ENCODE data around the gene CCDC87. TPM values are rescaled to one million over a fixed set of nuclear protein-coding genes. Genes with fewer than 3 reads are reported as not detected.
A peak's percentile ranks its signal among the peaks of the same experiment; 100 is the strongest.

CCDC87 gene
- total RNA-seq, 1 experiment from 2014 or later, result 2.0 TPM

- Histone ChIP-seq H3K27ac (ENCODE audit: low read length) (no peak overlapping the region), H3K9me3 (ENCODE audit: control insufficient read depth, insufficient read depth, low read depth, low read length) (no peaks in the 10 kb centered on the region), H3K4me3 (ENCODE audit: low read depth in 2 of 2, low read length in 2 of 2) (no peak overlapping the region), H3K36me3 (ENCODE audit: control insufficient read depth, insufficient read depth, low read length) (no peaks in the 10 kb centered on the region), H3K27me3 (ENCODE audit: control insufficient read depth, insufficient read depth, low read length) (no peaks in the 10 kb centered on the region; the same call in 1 of the 2 replicates), H3K4me1 (ENCODE audit: control insufficient read depth, insufficient read depth, low read length) (no peaks in the 10 kb centered on the region)
- CTCF ChIA-PET, result no interaction called here
- BruUV-seq (replicated peaks), result TSS peak; percentile 74
- TF ChIP-seq, protein P1, sequence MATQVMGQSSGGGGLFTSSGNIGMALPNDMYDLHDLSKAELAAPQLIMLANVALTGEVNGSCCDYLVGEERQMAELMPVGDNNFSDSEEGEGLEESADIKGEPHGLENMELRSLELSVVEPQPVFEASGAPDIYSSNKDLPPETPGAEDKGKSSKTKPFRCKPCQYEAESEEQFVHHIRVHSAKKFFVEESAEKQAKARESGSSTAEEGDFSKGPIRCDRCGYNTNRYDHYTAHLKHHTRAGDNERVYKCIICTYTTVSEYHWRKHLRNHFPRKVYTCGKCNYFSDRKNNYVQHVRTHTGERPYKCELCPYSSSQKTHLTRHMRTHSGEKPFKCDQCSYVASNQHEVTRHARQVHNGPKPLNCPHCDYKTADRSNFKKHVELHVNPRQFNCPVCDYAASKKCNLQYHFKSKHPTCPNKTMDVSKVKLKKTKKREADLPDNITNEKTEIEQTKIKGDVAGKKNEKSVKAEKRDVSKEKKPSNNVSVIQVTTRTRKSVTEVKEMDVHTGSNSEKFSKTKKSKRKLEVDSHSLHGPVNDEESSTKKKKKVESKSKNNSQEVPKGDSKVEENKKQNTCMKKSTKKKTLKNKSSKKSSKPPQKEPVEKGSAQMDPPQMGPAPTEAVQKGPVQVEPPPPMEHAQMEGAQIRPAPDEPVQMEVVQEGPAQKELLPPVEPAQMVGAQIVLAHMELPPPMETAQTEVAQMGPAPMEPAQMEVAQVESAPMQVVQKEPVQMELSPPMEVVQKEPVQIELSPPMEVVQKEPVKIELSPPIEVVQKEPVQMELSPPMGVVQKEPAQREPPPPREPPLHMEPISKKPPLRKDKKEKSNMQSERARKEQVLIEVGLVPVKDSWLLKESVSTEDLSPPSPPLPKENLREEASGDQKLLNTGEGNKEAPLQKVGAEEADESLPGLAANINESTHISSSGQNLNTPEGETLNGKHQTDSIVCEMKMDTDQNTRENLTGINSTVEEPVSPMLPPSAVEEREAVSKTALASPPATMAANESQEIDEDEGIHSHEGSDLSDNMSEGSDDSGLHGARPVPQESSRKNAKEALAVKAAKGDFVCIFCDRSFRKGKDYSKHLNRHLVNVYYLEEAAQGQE (IDR thresholded peaks at IDR 0.05; ENCODE audit: insufficient read depth in 1 of 2, low read depth in 2 of 2, low read length in 1 of 2), result no peak
- TF ChIP-seq, protein P2, sequence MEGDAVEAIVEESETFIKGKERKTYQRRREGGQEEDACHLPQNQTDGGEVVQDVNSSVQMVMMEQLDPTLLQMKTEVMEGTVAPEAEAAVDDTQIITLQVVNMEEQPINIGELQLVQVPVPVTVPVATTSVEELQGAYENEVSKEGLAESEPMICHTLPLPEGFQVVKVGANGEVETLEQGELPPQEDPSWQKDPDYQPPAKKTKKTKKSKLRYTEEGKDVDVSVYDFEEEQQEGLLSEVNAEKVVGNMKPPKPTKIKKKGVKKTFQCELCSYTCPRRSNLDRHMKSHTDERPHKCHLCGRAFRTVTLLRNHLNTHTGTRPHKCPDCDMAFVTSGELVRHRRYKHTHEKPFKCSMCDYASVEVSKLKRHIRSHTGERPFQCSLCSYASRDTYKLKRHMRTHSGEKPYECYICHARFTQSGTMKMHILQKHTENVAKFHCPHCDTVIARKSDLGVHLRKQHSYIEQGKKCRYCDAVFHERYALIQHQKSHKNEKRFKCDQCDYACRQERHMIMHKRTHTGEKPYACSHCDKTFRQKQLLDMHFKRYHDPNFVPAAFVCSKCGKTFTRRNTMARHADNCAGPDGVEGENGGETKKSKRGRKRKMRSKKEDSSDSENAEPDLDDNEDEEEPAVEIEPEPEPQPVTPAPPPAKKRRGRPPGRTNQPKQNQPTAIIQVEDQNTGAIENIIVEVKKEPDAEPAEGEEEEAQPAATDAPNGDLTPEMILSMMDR (IDR thresholded peaks at IDR 0.05), result no peak
- no peak for TF ChIP-seq POLR2AphosphoS5 (IDR thresholded peaks at IDR 0.05; ENCODE audit: low read depth, low read length)
- ATAC-seq, result no peak
- POLR2A ChIA-PET, result interaction anchor here (0.6 kb wide), 1 partner anchor 234 kb away, joined by 3 read pairs; no protein-coding TSS in a partner anchor
- no peak for DNase-seq (ENCODE audit: low read depth, low spot score)
- in situ Hi-C loops (cut with HindIII; ENCODE audit: low pct_unique_long_range_greater_than_20kb, low sequenced_read_pairs), result no loop called here
- intact Hi-C loops (cut with micrococcal nuclease; ENCODE audit: unreplicated experiment), result no loop called here
These were observed 29.0 kb downstream of the CCDC87 start for GRCh38 chr11:66563832-66564231.

- DNase-seq (ENCODE audit: low read depth, low spot score) (no peak), ATAC-seq (no peak)
- Histone ChIP-seq H3K9me3 (ENCODE audit: control insufficient read depth, insufficient read depth, low read depth, low read length) (no peaks in the 10 kb centered on the region), H3K4me1 (ENCODE audit: control insufficient read depth, insufficient read depth, low read length) (no peaks in the 10 kb centered on the region), H3K4me3 (ENCODE audit: low read depth in 2 of 2, low read length in 2 of 2) (no peak overlapping the region), H3K27me3 (ENCODE audit: control insufficient read depth, insufficient read depth, low read length) (no peaks in the 10 kb centered on the region; the same call in 1 of the 2 replicates), H3K27ac (ENCODE audit: low read length) (no peak overlapping the region), H3K36me3 (ENCODE audit: control insufficient read depth, insufficient read depth, low read length) (no peaks in the 10 kb centered on the region)
- intact Hi-C loops (cut with micrococcal nuclease; ENCODE audit: unreplicated experiment), result no loop called here
- POLR2A ChIA-PET, result interaction anchor here (0.6 kb wide), 1 partner anchor 235 kb away, joined by 3 read pairs; no protein-coding TSS in a partner anchor
- in situ Hi-C loops (cut with HindIII; ENCODE audit: low pct_unique_long_range_greater_than_20kb, low sequenced_read_pairs), result no loop called here
- TF ChIP-seq, protein P1 (IDR thresholded peaks at IDR 0.05; ENCODE audit: insufficient read depth in 1 of 2, low read depth in 2 of 2, low read length in 1 of 2), result no peak
- BruUV-seq (replicated peaks), result no TSS peak
- CTCF ChIA-PET, result no interaction called here
These were observed 29.8 kb downstream of the CCDC87 start for GRCh38 chr11:66562907-66563583.

All from Panc1 (cell line).